GM12878 (cell line): ENCODE results near the gene PRM3. TPM values are rescaled to one million over a fixed set of nuclear protein-coding genes. Genes with fewer than 3 reads are reported as not detected.

ENCODE experiments used
- CHD4 ChIP-seq: fragments of 200-600 bp; sonication (generic); IDR thresholded peaks from 2 replicates; pipeline ENCODE4 v1.6.1; 2016; ENCODE audit warnings: mild to moderate bottlenecking
- CREM ChIP-seq: IDR thresholded peaks from 2 replicates; pipeline ENCODE4 v1.6.1; 2014; ENCODE audit warnings: antibody characterized with exemption, low read depth
- CTCF ChIP-seq, 3 experiments: IDR thresholded peaks in 2 of 3; conservative IDR thresholded peaks in 1 of 3; 2 replicates each; pipeline ENCODE4 v1.5.1; 2011; ENCODE audit warnings: low read depth in 3 of 3, low read length in 3 of 3, mild to moderate bottlenecking in 3 of 3, control low read depth in 2 of 3, moderate library complexity in 2 of 3, inconsistent platforms in 1 of 3, mixed read lengths in 1 of 3; ENCODE audit not compliant: control insufficient read depth in 2 of 3, insufficient read depth in 1 of 3; ENCODE audit errors: extremely low read depth in 1 of 3
- E2F8 ChIP-seq: fragments of 450-650 bp; IDR thresholded peaks from 2 replicates; pipeline ENCODE4 v1.6.1; 2018; ENCODE audit warnings: mild to moderate bottlenecking, low read depth, moderate library complexity; ENCODE audit not compliant: partially characterized antibody
- EED ChIP-seq: sonication (generic); IDR thresholded peaks from 2 replicates; pipeline ENCODE4 v1.6.1; 2016; ENCODE audit warnings: antibody characterized with exemption, low read depth
- HDGF ChIP-seq: fragments of 450-650 bp; IDR thresholded peaks from 2 replicates; pipeline ENCODE4 v1.6.1; 2016; ENCODE audit warnings: antibody characterized with exemption
- KAT2A ChIP-seq: conservative IDR thresholded peaks from 2 replicates; pipeline ENCODE4 v1.6.1; 2011; ENCODE audit warnings: low read depth, low read length; ENCODE audit not compliant: control insufficient read depth
- MTA3 ChIP-seq: IDR thresholded peaks from 2 replicates; pipeline ENCODE4 v1.6.1; 2012; ENCODE audit warnings: low read length, inconsistent platforms, borderline replicate concordance
- NR2C2 ChIP-seq: IDR thresholded peaks from 2 replicates; pipeline ENCODE4 v1.6.1; 2011; ENCODE audit warnings: borderline replicate concordance, low read depth; ENCODE audit not compliant: control insufficient read depth, insufficient read length
- PBX3 ChIP-seq: IDR thresholded peaks from 2 replicates; pipeline ENCODE4 v1.6.1; 2011; ENCODE audit warnings: mild to moderate bottlenecking, low read depth, low read length, moderate library complexity; ENCODE audit not compliant: insufficient replicate concordance
- TCF7 ChIP-seq: IDR thresholded peaks from 2 replicates; pipeline ENCODE4 v1.6.1; 2014; ENCODE audit warnings: antibody characterized with exemption, borderline replicate concordance
- YBX1 ChIP-seq: fragments of 450-650 bp; IDR thresholded peaks from 2 replicates; pipeline ENCODE4 v1.6.1; 2016; ENCODE audit warnings: antibody characterized with exemption
- ZNF687 ChIP-seq: fragments of 450-650 bp; IDR thresholded peaks from 2 replicates; pipeline ENCODE4 v1.6.1; 2017; ENCODE audit warnings: mild to moderate bottlenecking, moderate library complexity
- ZZZ3 ChIP-seq: IDR thresholded peaks from 2 replicates; pipeline ENCODE4 v1.6.1; 2011; ENCODE audit warnings: low read depth; ENCODE audit not compliant: control insufficient read depth, insufficient read length
- polyA plus RNA-seq, 11 experiments: library from polyadenylated mRNA; depleted of rRNA in 4 of 11; unstranded in 6 of 11; stranded (reverse) in 5 of 11; fragments of >200 nt; fragmentation: Nextera tagmentation in 4 of 11; fragmentation: Illumina TruSeq in 1 of 11; extraction: Ambion mirVana in 4 of 11; extraction: Trizol in 1 of 11; gene quantifications; 1 replicate in 1 of 11; 2 replicates in 10 of 11; pipeline versions ENCODE4 v1.2.1 to v1.2.3, GENCODE V29; 2011 to 2016; ENCODE audit warnings: inconsistent platforms in 2 of 11, missing spikeins in 2 of 11, low read depth in 1 of 11
- total RNA-seq, 4 experiments: library from RNA; depleted of rRNA in 3 of 4; stranded (reverse); fragments of >200 nt in 3 of 4; fragmentation: Illumina TruSeq in 1 of 4; extraction: Trizol in 1 of 4; gene quantifications; 2 replicates each; pipeline versions ENCODE4 v1.2.1 to v1.2.3, GENCODE V29; 2013 to 2021
- TF ChIP-seq, protein P1 (sequence below): fragments of 450-650 bp; IDR thresholded peaks from 2 replicates; pipeline ENCODE4 v1.6.1; 2017; ENCODE audit warnings: antibody characterized with exemption, mild to moderate bottlenecking, moderate library complexity

PRM3 gene
- total and polyA plus RNA-seq, 10 of the 15 experiments (the other 5 are each of a cell fraction or from before 2014, with no cell fraction given) = not detected

DNA sequence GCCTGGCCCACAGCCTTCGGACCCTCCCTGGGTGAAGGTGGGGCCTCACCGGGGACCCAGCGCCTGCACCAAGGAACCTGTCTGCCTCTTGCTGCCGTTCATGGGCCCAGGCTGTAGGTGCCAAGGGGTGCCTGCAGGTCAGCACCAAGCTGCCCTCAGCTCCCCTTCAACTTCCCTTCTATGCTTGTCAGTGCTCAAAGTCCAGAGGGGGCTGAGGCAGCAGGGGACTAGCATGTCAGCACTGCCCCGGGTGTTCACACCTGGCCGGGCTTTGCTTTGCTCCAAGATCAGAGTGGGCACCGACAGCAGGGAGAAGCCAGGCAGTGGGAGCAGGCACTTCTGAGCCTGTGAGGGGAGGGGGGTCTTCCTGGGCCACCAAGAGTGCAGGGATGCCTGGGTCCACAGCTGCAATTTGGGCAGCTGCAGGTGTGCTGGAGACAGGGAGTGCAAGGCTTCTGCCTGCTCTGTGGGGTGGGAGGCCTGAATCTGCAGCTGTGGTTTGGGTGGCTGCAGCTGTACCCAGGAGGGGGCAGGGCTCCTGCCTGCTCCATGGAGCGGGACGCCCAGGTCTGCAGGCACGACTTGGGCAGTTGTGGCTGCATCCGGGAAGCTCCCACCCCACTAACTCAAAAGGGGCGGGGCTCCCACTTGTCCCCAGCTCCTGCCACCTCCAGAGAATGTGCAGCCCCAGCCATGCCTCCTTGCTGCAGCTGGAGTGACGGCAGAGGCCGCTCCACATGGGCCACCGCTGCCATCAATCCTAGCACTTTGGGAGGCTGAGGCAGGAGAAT lies 35.3 kb upstream of the PRM3 start (continued):
- TF ChIP-seq PBX3 (no peak), ZZZ3 (no peak), EED (peak; percentile 92), ZNF687 (peak; percentile 82; the same call in 1 of the 2 replicates), CREM (peak; percentile 61; the same call in 1 of the 2 replicates), CTCF (IDR thresholded peaks at IDR 0.05 in 2 of 3, conservative IDR thresholded peaks at IDR 0.05 in 1 of 3; ENCODE audit: control insufficient read depth in 2 of 3, extremely low read depth in 1 of 3, insufficient read depth in 1 of 3, low read depth in 3 of 3, low read length in 3 of 3) (no peak), YBX1 (no peak), MTA3 (peak; percentile 52; the same call in 1 of the 2 replicates), KAT2A (no peak), HDGF (peak; percentile 54; the same call in 1 of the 2 replicates), CHD4 (no peak), E2F8 (no peak), TCF7 (no peak), NR2C2 (no peak)
- TF ChIP-seq, protein P1, sequence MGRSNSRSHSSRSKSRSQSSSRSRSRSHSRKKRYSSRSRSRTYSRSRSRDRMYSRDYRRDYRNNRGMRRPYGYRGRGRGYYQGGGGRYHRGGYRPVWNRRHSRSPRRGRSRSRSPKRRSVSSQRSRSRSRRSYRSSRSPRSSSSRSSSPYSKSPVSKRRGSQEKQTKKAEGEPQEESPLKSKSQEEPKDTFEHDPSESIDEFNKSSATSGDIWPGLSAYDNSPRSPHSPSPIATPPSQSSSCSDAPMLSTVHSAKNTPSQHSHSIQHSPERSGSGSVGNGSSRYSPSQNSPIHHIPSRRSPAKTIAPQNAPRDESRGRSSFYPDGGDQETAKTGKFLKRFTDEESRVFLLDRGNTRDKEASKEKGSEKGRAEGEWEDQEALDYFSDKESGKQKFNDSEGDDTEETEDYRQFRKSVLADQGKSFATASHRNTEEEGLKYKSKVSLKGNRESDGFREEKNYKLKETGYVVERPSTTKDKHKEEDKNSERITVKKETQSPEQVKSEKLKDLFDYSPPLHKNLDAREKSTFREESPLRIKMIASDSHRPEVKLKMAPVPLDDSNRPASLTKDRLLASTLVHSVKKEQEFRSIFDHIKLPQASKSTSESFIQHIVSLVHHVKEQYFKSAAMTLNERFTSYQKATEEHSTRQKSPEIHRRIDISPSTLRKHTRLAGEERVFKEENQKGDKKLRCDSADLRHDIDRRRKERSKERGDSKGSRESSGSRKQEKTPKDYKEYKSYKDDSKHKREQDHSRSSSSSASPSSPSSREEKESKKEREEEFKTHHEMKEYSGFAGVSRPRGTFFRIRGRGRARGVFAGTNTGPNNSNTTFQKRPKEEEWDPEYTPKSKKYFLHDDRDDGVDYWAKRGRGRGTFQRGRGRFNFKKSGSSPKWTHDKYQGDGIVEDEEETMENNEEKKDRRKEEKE = no peak
